Retinal pigment epithelial cell (primary cell): ENCODE data around the gene THBS1.

Experiments
- DNase-seq: peaks from one replicate; pipeline ENCODE4 v3.0.0-alpha.2; 2010; ENCODE audit warnings: low read depth
- H3K4me3 ChIP-seq: 2 replicates; pipeline ENCODE4 v1.5.1; 2011; ENCODE audit warnings: mild to moderate bottlenecking, low read length, control low read depth, moderate library complexity
- TF ChIP-seq, protein P1 (sequence below): conservative IDR thresholded peaks from 2 replicates; pipeline ENCODE4 v1.5.1; 2011; ENCODE audit warnings: low read depth, low read length, control low read depth, inconsistent platforms

The THBS1 gene

DNA sequence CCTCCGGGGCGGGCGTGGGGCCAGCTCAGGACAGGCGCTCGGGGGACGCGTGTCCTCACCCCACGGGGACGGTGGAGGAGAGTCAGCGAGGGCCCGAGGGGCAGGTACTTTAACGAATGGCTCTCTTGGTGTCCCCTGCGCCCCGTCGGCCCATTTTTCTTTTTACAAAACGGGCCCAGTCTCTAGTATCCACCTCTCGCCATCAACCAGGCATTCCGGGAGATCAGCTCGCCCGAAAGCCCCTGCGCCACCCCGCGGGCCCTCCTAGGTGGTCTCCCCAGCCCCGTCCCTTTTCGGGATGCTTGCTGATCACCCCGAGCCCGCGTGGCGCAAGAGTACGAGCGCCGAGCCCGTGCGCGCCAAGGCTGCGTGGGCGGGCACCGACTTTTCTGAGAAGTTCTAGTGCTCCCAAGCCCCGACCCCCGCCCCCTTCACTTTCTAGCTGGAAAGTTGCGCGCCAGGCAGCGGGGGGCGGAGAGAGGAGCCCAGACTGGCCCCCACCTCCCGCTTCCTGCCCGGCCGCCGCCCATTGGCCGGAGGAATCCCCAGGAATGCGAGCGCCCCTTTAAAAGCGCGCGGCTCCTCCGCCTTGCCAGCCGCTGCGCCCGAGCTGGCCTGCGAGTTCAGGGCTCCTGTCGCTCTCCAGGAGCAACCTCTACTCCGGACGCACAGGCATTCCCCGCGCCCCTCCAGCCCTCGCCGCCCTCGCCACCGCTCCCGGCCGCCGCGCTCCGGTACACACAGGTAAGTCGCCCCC lies at the start of gene THBS1:
Gene THBS1, plus strand, starts transcription at position 595 of the 757 bp plus-strand sequence. CDS start 779 bp downstream, outside the sequence.
- no peak for DNase-seq

DNA sequence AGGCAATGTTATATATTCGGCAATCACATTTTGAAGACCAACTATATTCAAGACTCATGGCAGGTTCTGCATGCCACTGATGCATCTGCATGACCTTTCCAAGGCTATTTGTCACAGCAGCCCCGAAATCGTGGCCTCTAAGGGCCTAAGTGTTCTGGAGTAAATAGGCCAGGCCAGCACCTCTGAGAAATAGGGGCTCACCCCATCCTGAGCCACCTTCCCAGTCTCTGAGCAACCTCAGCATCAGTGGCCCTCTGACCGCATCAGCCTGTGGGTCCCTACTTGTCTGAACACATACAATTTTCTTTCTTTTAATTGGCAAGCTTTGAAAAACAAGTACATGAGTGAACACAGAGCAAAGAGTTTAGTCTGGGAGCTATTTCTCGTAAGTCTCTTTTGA lies 45.9 kb upstream of the THBS1 start:
- TF ChIP-seq, protein P1, sequence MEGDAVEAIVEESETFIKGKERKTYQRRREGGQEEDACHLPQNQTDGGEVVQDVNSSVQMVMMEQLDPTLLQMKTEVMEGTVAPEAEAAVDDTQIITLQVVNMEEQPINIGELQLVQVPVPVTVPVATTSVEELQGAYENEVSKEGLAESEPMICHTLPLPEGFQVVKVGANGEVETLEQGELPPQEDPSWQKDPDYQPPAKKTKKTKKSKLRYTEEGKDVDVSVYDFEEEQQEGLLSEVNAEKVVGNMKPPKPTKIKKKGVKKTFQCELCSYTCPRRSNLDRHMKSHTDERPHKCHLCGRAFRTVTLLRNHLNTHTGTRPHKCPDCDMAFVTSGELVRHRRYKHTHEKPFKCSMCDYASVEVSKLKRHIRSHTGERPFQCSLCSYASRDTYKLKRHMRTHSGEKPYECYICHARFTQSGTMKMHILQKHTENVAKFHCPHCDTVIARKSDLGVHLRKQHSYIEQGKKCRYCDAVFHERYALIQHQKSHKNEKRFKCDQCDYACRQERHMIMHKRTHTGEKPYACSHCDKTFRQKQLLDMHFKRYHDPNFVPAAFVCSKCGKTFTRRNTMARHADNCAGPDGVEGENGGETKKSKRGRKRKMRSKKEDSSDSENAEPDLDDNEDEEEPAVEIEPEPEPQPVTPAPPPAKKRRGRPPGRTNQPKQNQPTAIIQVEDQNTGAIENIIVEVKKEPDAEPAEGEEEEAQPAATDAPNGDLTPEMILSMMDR, result no peak
- no peak for DNase-seq
- no peak overlapping the region for H3K4me3 ChIP-seq

More for the DNA sequence above, at the start of gene THBS1:
- peak within 1 kb of the TSS; percentile 92 for H3K4me3 ChIP-seq
- TF ChIP-seq, protein P1, result no peak

DNA sequence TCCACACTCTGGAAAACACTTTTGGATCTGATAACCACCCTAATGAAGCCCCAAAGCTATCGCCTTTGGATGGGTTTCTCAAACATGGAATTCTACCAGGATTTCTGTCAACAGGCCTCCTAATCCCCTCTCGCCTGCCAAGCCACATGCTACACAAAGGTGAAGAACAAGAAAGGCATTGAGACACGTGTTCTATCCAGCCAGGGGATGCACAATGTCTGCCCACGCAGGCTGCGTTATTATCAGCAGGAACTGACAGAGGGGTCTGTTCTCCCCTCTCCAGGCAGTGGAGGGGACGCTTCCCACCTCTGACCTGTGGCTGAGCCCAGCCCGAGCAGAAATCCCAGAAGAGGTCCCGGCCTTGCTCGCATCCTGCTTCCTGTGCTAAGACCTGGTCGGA lies 45.4 kb upstream of the THBS1 start:
- no peak overlapping the region for H3K4me3 ChIP-seq
- peak; percentile 5 for DNase-seq
- TF ChIP-seq, protein P1, result no peak

DNA sequence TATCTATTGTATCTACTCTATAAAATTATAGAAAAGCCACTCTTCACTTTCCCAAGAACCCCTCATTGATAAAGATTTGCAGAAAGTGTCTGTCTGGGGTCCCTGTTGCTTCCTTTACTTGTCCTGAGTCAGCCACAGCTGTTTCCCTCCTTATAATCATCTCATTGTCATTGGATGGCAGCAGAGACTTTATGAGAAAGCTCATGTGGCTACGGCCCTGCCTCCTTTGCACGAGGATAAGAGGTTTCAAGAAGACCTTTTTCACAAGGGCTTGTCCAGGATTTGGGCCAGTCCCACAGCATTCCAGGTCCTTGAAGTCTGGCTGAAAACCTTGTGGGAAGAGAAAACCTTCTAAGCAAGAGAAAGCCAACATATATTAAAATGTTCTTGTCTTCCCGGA lies 41.9 kb upstream of the THBS1 start:
- H3K4me3 ChIP-seq, result no peak overlapping the region
- TF ChIP-seq, protein P1, result no peak
- no peak for DNase-seq

DNA sequence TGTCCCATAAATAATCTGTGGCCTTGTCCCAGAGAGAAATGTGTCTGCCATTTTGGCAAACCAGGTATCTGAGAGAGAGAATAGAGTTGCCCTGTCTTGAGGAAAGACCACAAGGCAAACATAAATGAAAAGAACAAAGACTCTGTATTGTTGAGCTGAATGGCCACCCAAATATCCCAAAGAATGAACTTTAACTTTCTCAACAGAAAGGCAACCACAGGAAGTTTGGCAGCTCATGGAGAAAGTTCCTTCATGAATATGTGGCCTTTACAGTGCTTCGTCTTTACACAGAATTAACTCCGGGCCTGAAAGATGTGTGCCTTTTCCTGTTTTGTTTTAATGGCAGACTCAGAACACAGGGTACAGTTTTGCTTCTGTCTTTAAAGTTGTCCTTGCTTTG lies 41.4 kb upstream of the THBS1 start:
- TF ChIP-seq, protein P1, result no peak
- no peak for DNase-seq
- H3K4me3 ChIP-seq, result no peak overlapping the region

DNA sequence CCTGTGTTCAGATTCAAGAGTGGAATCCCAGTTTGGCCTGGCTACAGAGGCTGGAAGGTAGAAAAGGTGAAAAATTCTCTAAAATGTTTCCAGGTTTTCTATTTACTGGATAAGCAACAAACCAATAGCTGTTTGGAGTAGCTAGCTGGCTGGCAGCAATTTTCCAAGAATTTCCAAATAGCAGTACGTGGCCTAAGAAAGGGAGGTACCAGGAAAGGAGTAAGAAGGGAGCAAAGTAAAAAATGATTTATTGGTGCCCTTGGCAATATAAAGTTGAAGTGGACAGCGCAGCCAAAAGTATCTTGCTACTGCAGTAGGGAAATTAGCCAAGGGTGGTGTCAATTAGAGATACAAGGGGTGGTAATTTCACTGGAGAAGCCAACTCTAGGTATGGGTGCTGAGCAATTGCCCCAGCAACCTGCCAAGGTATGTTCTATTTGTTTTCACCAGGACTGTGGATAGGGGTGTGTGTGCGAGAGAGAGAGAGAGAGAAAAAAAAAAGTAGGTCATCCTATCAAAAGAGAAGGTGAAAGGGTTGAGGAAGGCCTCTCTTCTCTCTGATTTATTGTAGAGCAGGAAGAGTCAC lies 40.8 kb upstream of the THBS1 start:
- H3K4me3 ChIP-seq, result no peak overlapping the region

More for the DNA sequence above, 40.8 kb upstream of the THBS1 start:
- TF ChIP-seq, protein P1, result no peak
- DNase-seq, result no peak
